H1 (cell line): ENCODE measurements around the gene ATP2A3. TPM values are rescaled to one million over a fixed set of nuclear protein-coding genes. Genes with fewer than 3 reads are reported as not detected.
A peak's percentile ranks its signal among the peaks of the same experiment; 100 is the strongest.

ENCODE experiments used
- CTCF ChIA-PET: fragments of 300-600 bp; sonication (Branson Sonifier 250); formaldehyde crosslinking; loops from one replicate; lab custom pipeline; 2021; ENCODE audit not compliant: partially characterized antibody; lab: Charles Lee
- POLR2A ChIA-PET: fragments of 300-600 bp; sonication (Branson Sonifier 250); formaldehyde crosslinking; loops from one replicate; lab custom pipeline; 2021; ENCODE audit warnings: inconsistent platforms; ENCODE audit not compliant: partially characterized antibody; lab: Charles Lee
- DNase-seq, 2 experiments: peaks; one replicate each; pipeline versions ENCODE4 v3.0.0 to v3.0.0-alpha.2; 2010 to 2022; ENCODE audit warnings: low spot score in 2 of 2, low read depth in 1 of 2, mixed read lengths in 1 of 2
- FAIRE-seq: peaks from 2 replicates; lab custom pipeline; 2011; peaks lifted over from hg19 to GRCh38; lab: Jason Lieb, UNC
- H2AFZ ChIP-seq: 2 replicates; pipeline ENCODE4 v1.8.1; 2012; ENCODE audit warnings: low read length, inconsistent platforms
- H2AK5ac ChIP-seq: 2 replicates; pipeline ENCODE4 v1.6.1; 2013; ENCODE audit warnings: low read depth, low read length
- H2BK120ac ChIP-seq: replicated peaks from 2 replicates; pipeline ENCODE3; 2013; ENCODE audit warnings: low read depth, low read length, inconsistent platforms
- H2BK12ac ChIP-seq: 2 replicates; pipeline ENCODE4 v1.6.1; 2013; ENCODE audit warnings: low read depth, low read length
- H2BK15ac ChIP-seq: 2 replicates; pipeline ENCODE4 v1.6.1; 2013; ENCODE audit warnings: low read length
- H2BK20ac ChIP-seq: 2 replicates; pipeline ENCODE4 v1.6.1; 2013; ENCODE audit warnings: low read length
- H2BK5ac ChIP-seq: 2 replicates; pipeline ENCODE4 v1.6.1; 2013; ENCODE audit warnings: low read depth, low read length
- H3K14ac ChIP-seq: 2 replicates; pipeline ENCODE4 v1.6.1; 2013; ENCODE audit warnings: inconsistent platforms; ENCODE audit not compliant: insufficient read length
- H3K18ac ChIP-seq: 2 replicates; pipeline ENCODE4 v1.6.1; 2013; ENCODE audit warnings: low read length; ENCODE audit errors: extremely low read depth
- H3K23ac ChIP-seq: 2 replicates; pipeline ENCODE4 v1.6.1; 2013; ENCODE audit warnings: inconsistent platforms; ENCODE audit not compliant: insufficient read length
- H3K23me2 ChIP-seq: 2 replicates; pipeline ENCODE4 v1.6.1; 2013; ENCODE audit warnings: low read depth, low read length
- H3K27ac ChIP-seq: 2 replicates; pipeline ENCODE4 v1.6.1; 2011; ENCODE audit warnings: low read depth, low read length, inconsistent platforms
- H3K27me3 ChIP-seq, 4 experiments: replicated peaks in 1 of 4; 1 replicate in 1 of 4; 2 replicates in 3 of 4; pipeline versions ENCODE4 v1.6.1 to v1.8.1; 2011 to 2013; ENCODE audit warnings: low read length in 3 of 4, mild to moderate bottlenecking in 3 of 4, inconsistent platforms in 2 of 4, mixed read lengths in 2 of 4, moderate library complexity in 1 of 4; ENCODE audit not compliant: control insufficient read depth in 3 of 4, insufficient read depth in 3 of 4; ENCODE audit errors: extremely low read depth in 1 of 4
- H3K36me3 ChIP-seq, 4 experiments: 2 replicates each; pipeline versions ENCODE4 v1.6.1 to v1.8.1; 2011 to 2013; ENCODE audit warnings: mild to moderate bottlenecking in 4 of 4, low read length in 3 of 4, moderate library complexity in 2 of 4, control low read depth in 1 of 4, inconsistent platforms in 1 of 4; ENCODE audit not compliant: insufficient read depth in 4 of 4, control insufficient read depth in 2 of 4
- H3K4ac ChIP-seq: replicated peaks from 2 replicates; pipeline ENCODE3; 2013; ENCODE audit warnings: low read length, low read depth, mixed read lengths, inconsistent platforms; ENCODE audit not compliant: insufficient read length
- H3K4me1 ChIP-seq, 4 experiments: replicated peaks in 1 of 4; 1 replicate in 1 of 4; 2 replicates in 3 of 4; pipeline versions ENCODE4 v1.6.1 to v1.8.1; 2011 to 2013; ENCODE audit warnings: low read length in 3 of 4, inconsistent platforms in 2 of 4, mixed read lengths in 1 of 4; ENCODE audit not compliant: insufficient read depth in 4 of 4, control insufficient read depth in 3 of 4
- H3K4me2 ChIP-seq, 2 experiments: 2 replicates each; pipeline versions ENCODE4 v1.6.1 to v1.8.1; 2011 to 2013; ENCODE audit warnings: low read depth in 2 of 2, low read length in 2 of 2, control low read depth in 1 of 2, inconsistent platforms in 1 of 2, mild to moderate bottlenecking in 1 of 2; ENCODE audit not compliant: insufficient read depth in 1 of 2
- H3K4me3 ChIP-seq, 4 experiments: fragments of 200-600, 300-600 bp in 1 of 4; sonication (generic), shearing (Covaris generic), sonication (Bioruptor Twin) in 1 of 4; 2 replicates each; pipeline versions ENCODE4 v1.5.1 to v1.8.1; 2011 to 2016; ENCODE audit warnings: low read length in 4 of 4, low read depth in 3 of 4, control low read depth in 2 of 4, inconsistent platforms in 2 of 4, mild to moderate bottlenecking in 2 of 4, mixed read lengths in 1 of 4, moderate library complexity in 1 of 4; ENCODE audit not compliant: insufficient read depth in 2 of 4; ENCODE audit errors: extremely low read depth in 1 of 4
- H3K56ac ChIP-seq: replicated peaks from 2 replicates; pipeline ENCODE3; 2013; ENCODE audit warnings: low read depth, mild to moderate bottlenecking, mixed read lengths, low read length, inconsistent platforms; ENCODE audit not compliant: insufficient read length
- H3K79me1 ChIP-seq: 2 replicates; pipeline ENCODE4 v1.6.1; 2013; ENCODE audit warnings: low read depth, low read length, control low read depth
- H3K79me2 ChIP-seq, 2 experiments: 2 replicates each; pipeline versions ENCODE4 v1.6.1 to v1.8.1; 2012 to 2013; ENCODE audit warnings: low read length in 2 of 2, mild to moderate bottlenecking in 2 of 2, inconsistent platforms in 1 of 2; ENCODE audit not compliant: insufficient read depth in 2 of 2, control insufficient read depth in 1 of 2
- H3K9ac ChIP-seq, 4 experiments: replicated peaks in 1 of 4; 1 replicate in 1 of 4; 2 replicates in 3 of 4; pipeline versions ENCODE4 v1.6.1 to v1.8.1; 2011 to 2013; ENCODE audit warnings: low read depth in 3 of 4, low read length in 3 of 4, control low read depth in 2 of 4, mild to moderate bottlenecking in 2 of 4, moderate library complexity in 2 of 4, inconsistent platforms in 1 of 4; ENCODE audit errors: extremely low read depth in 1 of 4
- H3K9me3 ChIP-seq, 2 experiments: 2 replicates each; pipeline versions ENCODE4 v1.6.1 to v1.8.1; 2012 to 2013; ENCODE audit warnings: mild to moderate bottlenecking in 2 of 2, moderate library complexity in 2 of 2, control low read depth in 1 of 2, inconsistent platforms in 1 of 2, low read depth in 1 of 2, low read length in 1 of 2, mixed read lengths in 1 of 2; ENCODE audit not compliant: insufficient read depth in 2 of 2
- H4K20me1 ChIP-seq, 2 experiments: replicated peaks in 1 of 2; 2 replicates each; pipeline versions ENCODE3 to v1.8.1; 2011 to 2013; ENCODE audit warnings: inconsistent platforms in 2 of 2, low read length in 2 of 2, mild to moderate bottlenecking in 1 of 2; ENCODE audit not compliant: insufficient read depth in 2 of 2, control insufficient read depth in 1 of 2
- H4K5ac ChIP-seq: 2 replicates; pipeline ENCODE4 v1.6.1; 2013; ENCODE audit warnings: low read length, low read depth, mixed read lengths, inconsistent platforms; ENCODE audit not compliant: insufficient read length
- H4K8ac ChIP-seq: 2 replicates; pipeline ENCODE4 v1.8.0; 2013; ENCODE audit warnings: mild to moderate bottlenecking, moderate library complexity, low read length, inconsistent platforms; ENCODE audit not compliant: insufficient read depth; ENCODE audit errors: extremely low read depth
- H4K91ac ChIP-seq: replicated peaks from 2 replicates; pipeline ENCODE3; 2013; ENCODE audit warnings: low read length, mixed read lengths, inconsistent platforms; ENCODE audit not compliant: insufficient read length
- KDM1A ChIP-seq: fragments of 200-600, 300-600 bp; sonication (generic); IDR thresholded peaks from 2 replicates; pipeline ENCODE4 v1.7.1; 2016; ENCODE audit warnings: mild to moderate bottlenecking, low read length, borderline replicate concordance
- MAX ChIP-seq: IDR thresholded peaks from 2 replicates; pipeline ENCODE4 v1.6.1; 2012; ENCODE audit warnings: inconsistent platforms
- WGBS, 2 experiments: shearing (Covaris generic) in 1 of 2; methylation state at CpG; one replicate each; pipeline versions ENCODE4 v1.1.6 to v1.1.7; 2013 to 2015; ENCODE audit warnings: low lambda C conversion rate in 2 of 2, mixed read lengths in 2 of 2, inconsistent platforms in 1 of 2, low coverage in 1 of 2, missing lambda C conversion rate in 1 of 2; ENCODE audit not compliant: insufficient replicate concordance in 2 of 2, insufficient coverage in 1 of 2, insufficient read length in 1 of 2; ENCODE audit errors: extremely low coverage in 1 of 2, missing lambda C conversion rate in 1 of 2; 5-methylcytosine and 5-hydroxymethylcytosine counted together
- polyA plus RNA-seq, 7 experiments: library from polyadenylated mRNA; depleted of rRNA in 3 of 7; stranded (reverse) in 5 of 7; unstranded in 2 of 7; fragments of >200 nt in 5 of 7; fragments of 200-250 nt in 2 of 7; gene quantifications; 1 replicate in 5 of 7; 2 replicates in 1 of 7; 4 replicates in 1 of 7; pipeline versions ENCODE4 v1.2.1 to v1.2.3, GENCODE V29; 2011 to 2013; ENCODE audit warnings: missing spikeins in 2 of 7, mixed read lengths in 2 of 7
- total RNA-seq: library from RNA; stranded (reverse); fragmentation: NEBNext Ultra II Directional; extraction: Animal tissue kit (Norgen Biotek cat#: 25700); gene quantifications from 2 replicates; pipeline ENCODE4 v1.2.1, GENCODE V29; 2021

Gene ATP2A3
- total and polyA plus RNA-seq, 2 of the 8 experiments (the other 6 are each of a cell fraction or from before 2014, with no cell fraction given), result 18.4 to 32.5 TPM

DNA sequence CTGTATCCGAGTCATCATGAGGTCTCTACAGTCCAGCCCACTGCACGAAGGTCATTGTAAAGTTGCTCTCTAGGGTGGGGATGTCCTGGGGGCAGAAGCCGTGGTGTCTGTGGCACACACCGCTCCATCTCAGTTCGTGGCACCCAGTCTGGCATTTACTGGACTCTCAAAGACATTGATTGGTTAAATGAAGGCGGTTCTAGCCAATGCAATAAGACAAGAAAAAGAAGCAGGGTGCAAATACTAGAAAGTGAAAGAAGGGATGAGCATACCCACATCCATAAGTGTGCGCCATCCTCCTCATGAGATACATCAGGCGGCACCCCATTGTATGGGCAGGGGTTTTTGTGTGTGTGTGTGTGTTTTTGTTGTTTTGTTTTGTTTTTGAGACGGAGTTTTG lies 10.7 kb upstream of the ATP2A3 start:
- Histone ChIP-seq H4K91ac (peak overlapping the region; percentile 42), H2AFZ (no peak overlapping the region), H3K27me3 (no peaks in the 10 kb centered on the region; a peak in 1 of 7 replicates), H2BK5ac (no peak overlapping the region), H2AK5ac (no peak overlapping the region), H3K9me3 (peaks cover 6 to 7% of the 10 kb centered on the region in 2 experiments; a peak in 2 of 4 replicates), H3K14ac (no peak overlapping the region), H3K27ac (no peak overlapping the region), H3K36me3 (no peaks in the 10 kb centered on the region), H4K5ac (no peak overlapping the region), H3K23ac (no peak overlapping the region), H3K4me3 (no peak overlapping the region), H3K4me1 (peaks cover 0 to 23% (median 7%) of the 10 kb centered on the region in 4 experiments; a peak in 5 of 7 replicates), H3K9ac (no peak overlapping the region), H2BK120ac (no peak overlapping the region), H3K56ac (no peak overlapping the region), H2BK12ac (0 out of 2 replicates have a peak overlapping the region, but pooled peaks have one; percentile 39), H2BK15ac (no peak overlapping the region), H3K18ac (no peak overlapping the region), H4K20me1 (no peaks in the 10 kb centered on the region), H3K4ac (no peak overlapping the region), H3K4me2 (no peak overlapping the region), H3K79me2 (no peaks in the 10 kb centered on the region), H2BK20ac (no peak overlapping the region), H3K79me1 (no peaks in the 10 kb centered on the region), H4K8ac (no peak overlapping the region), H3K23me2 (no peaks in the 10 kb centered on the region)
- DNase-seq (no peak), FAIRE-seq (no peak)
- ChIA-PET CTCF (interaction anchor here (1.5 to 2.3 kb wide), 2 partner anchors 18 to 30 kb away, joined by 3 to 6 read pairs; no protein-coding TSS in a partner anchor), POLR2A (interaction anchor here (1.2 kb wide), 1 partner anchor 27 kb away, joined by 3 read pairs; no protein-coding TSS in a partner anchor)
- TF ChIP-seq KDM1A (peak; percentile 22; the same call in 1 of the 2 replicates), MAX (no peak)
- WGBS, 2 experiments, result 87% methylated on average over 9 of the region's 9 CpGs; no CpG with 5 or more reads in 1 of the 2 experiments
